Measurements from ENCODE around the gene FGFRL1.
"Not testable (repeated sequence)": the region's sequence is repeated elsewhere in the genome, so short reads cannot be mapped to it uniquely, and the experiment has no call there.

- TF ChIP-seq CTCF (IDR thresholded peaks at IDR 0.05); ZFX (IDR thresholded peaks at IDR 0.05; ENCODE audit: borderline replicate concordance): not testable (repeated sequence)
These were observed 12.1 kb upstream of the FGFRL1 start for GRCh38 chr4:999240-999863.
